Hindlimb muscle (tissue), 1 donor: Measurements from ENCODE around the gene NDST1. TPM values are rescaled to one million over a fixed set of nuclear protein-coding genes. Genes with fewer than 3 reads are reported as not detected.

Experiments used
- DNase-seq: peaks from one replicate; pipeline ENCODE4 v3.0.0-alpha.2; 2013
- polyA plus RNA-seq: library from polyadenylated mRNA; unstranded; fragments of 120-200 nt; gene quantifications from one replicate; pipeline ENCODE4 v1.2.1, GENCODE V29; 2013; ENCODE audit not compliant: insufficient read length

Gene NDST1
- polyA plus RNA-seq, 1 donor: 48.2 TPM

GRCh38 chr5:150573867-150574817, 66.2 kb downstream of the NDST1 start:
- DNase-seq: no peak

GRCh38 chr5:150574818-150575547, 67.1 kb downstream of the NDST1 start:
- peak; percentile 49 for DNase-seq

GRCh38 chr5:150575745-150576448, 68.0 kb downstream of the NDST1 start:
- DNase-seq: no peak

- DNase-seq: no peak
Observed at GRCh38 chr5:150576449-150576949, 68.6 kb downstream of the NDST1 start.

GRCh38 chr5:150577378-150578139, 69.6 kb downstream of the NDST1 start:
- DNase-seq: no peak

- DNase-seq: no peak
Observed at GRCh38 chr5:150578781-150579461, 71.0 kb downstream of the NDST1 start.

- no peak for DNase-seq
Observed at GRCh38 chr5:150579462-150580400, 71.8 kb downstream of the NDST1 start.

GRCh38 chr5:150580917-150581316, 73.0 kb downstream of the NDST1 start:
- no peak for DNase-seq

- DNase-seq: peak; percentile 61
Observed at GRCh38 chr5:150582241-150583109, 74.5 kb downstream of the NDST1 start.

GRCh38 chr5:150583541-150584225, 75.8 kb downstream of the NDST1 start:
- no peak for DNase-seq

- DNase-seq: no peak
Observed at GRCh38 chr5:150584556-150585335, 76.8 kb downstream of the NDST1 start.

- no peak for DNase-seq
Observed at GRCh38 chr5:150585781-150586341, 77.9 kb downstream of the NDST1 start.

GRCh38 chr5:150587016-150587415, 79.1 kb downstream of the NDST1 start:
- DNase-seq: no peak

- no peak for DNase-seq
Observed at GRCh38 chr5:150587856-150588595, 80.1 kb downstream of the NDST1 start.

GRCh38 chr5:150588596-150588890, 80.6 kb downstream of the NDST1 start:
- DNase-seq: no peak

GRCh38 chr5:150589862-150590601, 82.1 kb downstream of the NDST1 start:
- DNase-seq: peak; percentile 93
